Muscle layer of colon (tissue), 2 donors: ENCODE results near the gene LDB1.
A peak's percentile ranks its signal among the peaks of the same experiment; 100 is the strongest.

ENCODE experiments used
- H3K27ac ChIP-seq: one replicate; pipeline ENCODE4 v1.7.0; 2013; ENCODE audit warnings: low read depth, mild to moderate bottlenecking, low read length, moderate library complexity
- H3K27me3 ChIP-seq, 2 donors: one replicate each; pipeline ENCODE4 v1.7.0; 2013; ENCODE audit warnings: low read length in 2 of 2, mild to moderate bottlenecking in 2 of 2; ENCODE audit not compliant: insufficient read depth in 2 of 2, control insufficient read depth in 1 of 2
- H3K36me3 ChIP-seq: one replicate; pipeline ENCODE4 v1.7.0; 2013; ENCODE audit warnings: mild to moderate bottlenecking, low read length; ENCODE audit not compliant: insufficient read depth
- H3K4me1 ChIP-seq: one replicate; pipeline ENCODE4 v1.7.0; 2013; ENCODE audit warnings: mild to moderate bottlenecking, low read length; ENCODE audit not compliant: insufficient read depth
- H3K4me3 ChIP-seq, 2 donors: one replicate each; pipeline ENCODE4 v1.7.0; 2013; ENCODE audit warnings: low read length in 2 of 2, low read depth in 1 of 2, mild to moderate bottlenecking in 1 of 2, moderate library complexity in 1 of 2
- H3K9ac ChIP-seq: one replicate; pipeline ENCODE4 v1.7.0; 2013; ENCODE audit warnings: low read length
- H3K9me3 ChIP-seq: one replicate; pipeline ENCODE4 v1.7.0; 2013; ENCODE audit warnings: mild to moderate bottlenecking, low read length
- donor health status: abdominal sarcoma.
- donor health status: Adenocarcinoma of cecum.

The LDB1 gene

DNA sequence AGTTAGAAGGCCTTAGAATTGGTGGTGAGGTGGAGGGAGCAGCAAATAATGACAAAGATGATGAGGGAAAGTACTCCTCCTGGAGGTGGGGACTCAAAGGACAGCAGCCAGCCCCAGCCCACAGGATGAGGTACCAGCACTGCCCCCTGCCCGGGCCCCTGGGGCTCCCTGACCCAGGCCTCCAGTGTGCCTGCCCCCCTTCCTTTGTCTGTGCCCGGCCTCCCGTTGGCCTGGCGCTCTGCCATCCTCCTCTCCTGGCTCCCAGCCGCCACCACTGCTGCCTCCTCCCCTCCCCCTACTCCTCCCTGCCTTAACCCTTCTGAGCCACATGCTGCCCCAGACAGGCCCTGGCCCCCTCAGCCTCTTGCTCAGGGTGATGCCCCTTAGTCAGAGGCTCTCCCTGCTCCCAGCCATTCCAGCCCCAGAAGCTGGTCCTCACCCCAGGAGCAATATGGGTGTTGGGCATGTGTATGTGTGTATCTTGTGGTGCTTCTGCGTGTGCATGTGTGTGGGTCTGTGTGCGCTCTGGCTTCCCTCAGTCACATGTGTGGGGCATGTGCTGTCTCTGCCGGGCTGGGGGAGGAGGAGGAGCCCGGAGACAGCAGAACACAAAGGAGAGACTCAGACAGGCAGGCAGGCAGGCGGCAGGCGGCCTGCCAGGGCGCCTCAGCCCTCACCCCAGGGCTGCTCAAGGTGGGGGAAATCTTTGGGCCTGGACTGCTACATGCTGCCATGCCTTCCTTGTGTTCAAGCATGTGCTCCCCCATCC is 2.6 kb downstream of the LDB1 start:
- Histone ChIP-seq H3K27me3 (no peaks in the 10 kb centered on the region), H3K4me3 (peak overlapping the region; percentile 34 to 89), H3K36me3 (no peaks in the 10 kb centered on the region), H3K9ac (peak overlapping the region; percentile 63), H3K4me1 (peaks cover 70% of the 10 kb centered on the region), H3K9me3 (no peaks in the 10 kb centered on the region), H3K27ac (peak overlapping the region; percentile 99)

DNA sequence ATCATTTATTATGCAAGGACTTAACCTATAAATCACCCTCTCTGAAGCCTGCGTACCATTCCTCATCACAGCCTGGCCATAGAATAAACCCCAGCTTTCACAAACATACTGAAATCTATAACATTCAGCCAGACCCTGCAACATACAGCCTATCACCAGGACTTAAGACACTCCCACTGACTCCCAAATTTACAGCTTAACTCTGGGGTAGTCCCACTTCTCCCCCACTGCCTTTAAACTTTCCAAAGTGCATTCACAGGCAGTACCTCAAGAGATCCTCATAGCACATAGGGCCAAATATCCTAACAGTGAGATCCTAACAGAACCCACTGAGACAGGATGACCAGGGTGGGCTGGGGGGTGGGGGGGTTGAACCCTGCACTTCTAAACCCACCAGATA is 3.5 kb downstream of the LDB1 start:
- H3K27me3 ChIP-seq: no peaks in the 10 kb centered on the region
- no peaks in the 10 kb centered on the region for H3K36me3 ChIP-seq
- H3K9ac ChIP-seq: peak overlapping the region; percentile 63
- peak overlapping the region in 1 of 2 donors; percentile 89 for H3K4me3 ChIP-seq
- H3K9me3 ChIP-seq: no peaks in the 10 kb centered on the region
- peak overlapping the region; percentile 99 for H3K27ac ChIP-seq
- H3K4me1 ChIP-seq: peaks cover 62% of the 10 kb centered on the region

DNA sequence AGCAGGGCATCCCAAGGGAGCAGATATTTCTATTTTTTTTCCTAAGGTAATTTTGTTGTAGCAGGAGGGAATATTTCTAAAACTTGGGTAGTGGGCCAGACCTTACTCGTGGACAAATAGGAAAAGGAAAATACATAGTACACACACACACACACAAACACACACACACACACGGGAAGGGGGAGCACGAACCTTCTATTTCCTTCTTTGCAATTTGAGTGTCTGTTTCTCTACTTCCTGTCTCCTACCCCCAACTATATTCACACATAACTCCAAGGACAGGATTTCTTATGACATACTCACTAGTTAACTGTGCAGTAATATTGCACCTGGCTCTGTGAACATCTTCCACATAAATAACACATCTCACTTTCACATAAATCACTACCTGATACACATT is 4.4 kb downstream of the LDB1 start:
- Histone ChIP-seq H3K9me3 (no peaks in the 10 kb centered on the region), H3K27me3 (no peaks in the 10 kb centered on the region), H3K4me3 (peak overlapping the region in 1 of 2 donors; percentile 89), H3K9ac (peak overlapping the region; percentile 70), H3K4me1 (peaks cover 57% of the 10 kb centered on the region), H3K36me3 (peaks cover 8% of the 10 kb centered on the region), H3K27ac (peak overlapping the region; percentile 87)

DNA sequence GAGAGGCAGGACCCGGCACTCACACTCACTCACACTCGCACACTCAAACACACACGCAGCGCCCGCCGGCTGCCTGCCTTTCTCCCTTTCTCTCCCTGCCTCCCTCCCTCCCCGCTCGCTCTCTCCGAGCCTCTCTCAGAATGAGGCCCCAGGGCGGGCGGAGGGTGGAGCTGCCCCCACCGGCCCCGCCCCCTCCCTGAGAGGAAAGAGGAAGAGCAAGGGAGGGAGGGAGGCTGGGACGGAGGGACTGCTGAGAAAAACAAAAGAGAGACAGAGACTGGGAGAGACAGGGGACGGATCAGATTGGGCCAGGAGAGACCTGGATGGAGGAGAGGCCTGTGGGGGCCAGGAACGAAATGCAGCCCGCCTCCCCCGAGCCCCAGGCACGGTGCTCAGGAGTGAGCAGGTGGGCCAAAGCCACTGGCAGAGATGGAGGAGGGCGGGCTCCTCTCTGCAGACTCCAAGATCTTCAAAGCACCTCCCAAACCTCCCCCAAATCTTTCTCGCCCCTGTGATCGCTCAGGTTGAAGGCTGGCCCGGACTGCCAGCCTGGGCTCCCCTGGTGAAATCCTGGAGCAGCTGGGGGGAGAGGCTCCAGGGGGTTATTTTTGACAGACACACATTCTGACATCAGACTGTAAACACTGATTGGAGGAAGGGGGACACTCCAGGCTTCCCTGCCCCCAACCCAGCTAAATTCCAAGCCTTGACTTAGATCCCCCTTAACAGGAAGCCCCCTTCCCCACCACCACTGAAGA is 5.1 kb downstream of the LDB1 start:
- H3K27ac ChIP-seq: peak overlapping the region; percentile 87
- H3K27me3 ChIP-seq: no peaks in the 10 kb centered on the region
- H3K9me3 ChIP-seq: no peaks in the 10 kb centered on the region
- peaks cover 15% of the 10 kb centered on the region for H3K36me3 ChIP-seq
- peak overlapping the region in 1 of 2 donors; percentile 89 for H3K4me3 ChIP-seq
- H3K4me1 ChIP-seq: peaks cover 57% of the 10 kb centered on the region
- H3K9ac ChIP-seq: peak overlapping the region; percentile 70

DNA sequence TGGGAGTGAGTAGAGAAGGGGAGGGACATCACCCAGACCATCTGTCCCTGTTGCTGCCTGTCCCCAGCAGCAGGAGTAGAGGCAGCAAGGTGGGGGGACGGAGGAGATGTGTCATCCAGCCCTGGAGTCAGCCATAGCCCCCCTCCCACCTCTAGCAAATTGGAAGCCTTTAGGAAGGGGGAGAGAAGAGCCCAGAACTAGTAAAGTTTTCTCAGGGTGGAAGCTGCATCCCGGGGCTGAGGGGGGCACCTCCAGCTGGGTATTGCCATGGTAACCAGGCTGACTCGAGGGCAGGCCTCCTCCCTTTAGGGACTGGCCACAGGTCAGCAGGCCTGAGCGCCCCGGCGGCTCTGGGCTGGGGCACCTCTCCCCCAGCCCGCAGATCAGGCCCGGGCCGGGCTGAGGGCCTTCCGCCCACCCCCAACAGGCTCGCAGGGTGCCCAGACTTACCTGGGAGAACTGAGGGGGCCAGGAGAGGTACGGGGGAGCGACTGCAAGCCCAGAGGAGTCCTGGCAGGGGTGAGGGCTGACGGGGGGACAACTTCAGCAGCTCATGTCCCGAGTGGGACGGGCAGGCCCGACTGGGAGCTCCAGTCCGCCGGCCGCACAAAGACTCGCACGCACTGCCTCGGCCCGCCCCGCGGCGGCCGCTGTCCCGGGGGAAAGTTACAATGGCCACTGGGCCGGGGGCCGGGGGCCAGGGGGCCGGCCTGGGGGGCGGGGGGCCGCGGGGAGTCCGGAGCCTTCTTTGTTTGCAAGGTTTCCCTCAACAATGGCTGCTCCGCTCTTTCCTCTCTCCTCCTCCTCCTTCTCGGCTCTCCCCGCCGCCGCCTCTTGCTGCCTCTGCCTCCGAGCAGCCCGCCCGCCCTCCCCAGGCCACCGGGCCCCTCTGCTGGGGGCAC is 6.0 kb downstream of the LDB1 start:
- H3K9ac ChIP-seq: peak overlapping the region; percentile 34
- peaks cover 23% of the 10 kb centered on the region for H3K36me3 ChIP-seq
- H3K4me3 ChIP-seq: peak overlapping the region; percentile 61 to 65
- H3K4me1 ChIP-seq: peaks cover 56% of the 10 kb centered on the region
- peak overlapping the region; percentile 63 for H3K27ac ChIP-seq
- no peaks in the 10 kb centered on the region for H3K9me3 ChIP-seq
- H3K27me3 ChIP-seq: no peaks in the 10 kb centered on the region

DNA sequence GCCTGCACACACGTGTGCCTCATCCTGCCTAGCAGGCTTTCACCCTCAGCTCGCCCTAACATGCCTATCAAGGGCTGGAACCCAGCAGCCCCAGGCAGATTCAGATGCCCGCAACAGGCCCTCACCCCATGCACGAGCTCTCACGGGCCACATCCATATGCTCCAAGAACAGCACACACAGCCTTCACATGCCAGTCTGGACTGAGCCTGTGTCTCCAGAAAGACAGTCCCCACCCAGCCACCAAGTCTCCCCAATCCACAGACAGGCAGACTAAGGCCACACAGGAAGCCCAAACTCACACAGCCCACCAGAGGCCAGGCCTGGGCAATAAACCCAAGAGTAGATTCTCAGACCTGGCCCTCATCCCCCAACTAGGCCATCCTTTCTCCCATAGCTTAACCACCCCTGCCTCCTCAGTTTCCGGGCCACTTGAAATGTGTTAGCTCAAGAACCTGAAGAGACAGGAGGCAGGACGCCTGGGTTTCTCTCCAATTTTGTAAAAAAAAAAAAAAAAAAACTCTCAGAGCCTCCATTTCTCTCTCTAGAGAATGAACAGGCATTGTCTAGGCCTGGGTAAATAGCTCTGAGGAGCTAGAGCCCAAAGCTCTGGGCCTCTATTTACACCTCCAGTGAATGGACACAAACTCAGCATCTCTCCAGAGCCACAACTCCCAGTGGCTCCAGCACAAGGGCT is 6.8 kb downstream of the LDB1 start:
- Histone ChIP-seq H3K9me3 (no peaks in the 10 kb centered on the region), H3K4me1 (peaks cover 48% of the 10 kb centered on the region), H3K36me3 (peaks cover 31% of the 10 kb centered on the region), H3K27ac (peak overlapping the region; percentile 32), H3K27me3 (no peaks in the 10 kb centered on the region), H3K4me3 (peak overlapping the region; percentile 61 to 65), H3K9ac (peak overlapping the region; percentile 34)

DNA sequence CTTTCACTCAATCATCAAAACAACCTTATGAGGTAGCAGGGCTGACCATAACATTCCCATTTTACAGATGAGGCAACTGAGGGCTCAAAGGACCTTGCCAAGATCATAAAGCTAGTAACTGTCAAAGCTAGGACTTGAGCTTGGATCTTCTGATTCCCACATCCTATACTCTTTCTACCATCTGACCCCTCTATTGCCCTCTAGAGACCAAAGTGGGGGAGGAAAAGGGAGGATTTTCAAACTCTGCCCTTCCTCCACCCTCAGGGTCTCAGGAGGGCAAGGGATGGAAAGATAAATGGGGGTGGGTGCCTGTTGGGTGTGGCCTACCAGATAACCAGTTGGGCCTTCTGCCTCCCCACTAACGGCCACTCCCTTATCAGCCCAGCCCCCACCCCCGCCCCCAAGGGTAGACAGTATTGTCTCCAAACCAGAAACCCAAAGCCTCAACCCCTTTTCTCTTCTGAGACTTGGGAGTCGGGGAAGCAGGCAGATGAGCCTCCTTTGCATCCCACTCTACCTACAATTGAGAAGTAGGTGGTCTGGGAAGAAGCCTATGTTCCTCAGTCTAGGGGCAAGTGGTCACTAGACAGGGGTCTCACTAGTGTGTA is 7.9 kb downstream of the LDB1 start:
- H3K9ac ChIP-seq: no peak overlapping the region
- H3K4me3 ChIP-seq: peak overlapping the region in 1 of 2 donors; percentile 65
- H3K27ac ChIP-seq: no peak overlapping the region
- peaks cover 38% of the 10 kb centered on the region for H3K4me1 ChIP-seq
- no peaks in the 10 kb centered on the region for H3K9me3 ChIP-seq
- H3K36me3 ChIP-seq: peaks cover 40% of the 10 kb centered on the region
- H3K27me3 ChIP-seq: no peaks in the 10 kb centered on the region

DNA sequence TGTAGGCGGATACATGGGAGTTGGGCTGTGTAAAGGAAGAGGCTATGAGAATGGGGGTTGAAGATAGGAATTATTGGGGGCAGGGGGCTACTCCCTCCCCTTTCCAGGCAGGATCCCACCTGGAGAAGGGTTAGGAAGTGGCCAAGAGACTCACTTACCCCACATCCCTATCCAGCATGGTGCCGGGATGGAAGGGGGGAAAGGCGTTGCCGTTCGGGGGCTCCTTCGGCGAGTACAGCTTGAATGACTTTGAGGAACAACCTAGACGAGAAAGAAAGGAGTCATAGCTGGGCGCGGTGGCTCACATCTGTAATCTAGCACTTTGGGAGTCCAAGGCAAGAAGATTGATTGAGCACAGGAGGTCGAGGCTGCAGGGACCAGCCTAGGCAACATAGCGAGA is 8.9 kb downstream of the LDB1 start:
- Histone ChIP-seq H3K27me3 (no peaks in the 10 kb centered on the region), H3K36me3 (peaks cover 40% of the 10 kb centered on the region), H3K4me3 (no peak overlapping the region), H3K9ac (no peak overlapping the region), H3K27ac (no peak overlapping the region), H3K9me3 (no peaks in the 10 kb centered on the region), H3K4me1 (peaks cover 27% of the 10 kb centered on the region)

DNA sequence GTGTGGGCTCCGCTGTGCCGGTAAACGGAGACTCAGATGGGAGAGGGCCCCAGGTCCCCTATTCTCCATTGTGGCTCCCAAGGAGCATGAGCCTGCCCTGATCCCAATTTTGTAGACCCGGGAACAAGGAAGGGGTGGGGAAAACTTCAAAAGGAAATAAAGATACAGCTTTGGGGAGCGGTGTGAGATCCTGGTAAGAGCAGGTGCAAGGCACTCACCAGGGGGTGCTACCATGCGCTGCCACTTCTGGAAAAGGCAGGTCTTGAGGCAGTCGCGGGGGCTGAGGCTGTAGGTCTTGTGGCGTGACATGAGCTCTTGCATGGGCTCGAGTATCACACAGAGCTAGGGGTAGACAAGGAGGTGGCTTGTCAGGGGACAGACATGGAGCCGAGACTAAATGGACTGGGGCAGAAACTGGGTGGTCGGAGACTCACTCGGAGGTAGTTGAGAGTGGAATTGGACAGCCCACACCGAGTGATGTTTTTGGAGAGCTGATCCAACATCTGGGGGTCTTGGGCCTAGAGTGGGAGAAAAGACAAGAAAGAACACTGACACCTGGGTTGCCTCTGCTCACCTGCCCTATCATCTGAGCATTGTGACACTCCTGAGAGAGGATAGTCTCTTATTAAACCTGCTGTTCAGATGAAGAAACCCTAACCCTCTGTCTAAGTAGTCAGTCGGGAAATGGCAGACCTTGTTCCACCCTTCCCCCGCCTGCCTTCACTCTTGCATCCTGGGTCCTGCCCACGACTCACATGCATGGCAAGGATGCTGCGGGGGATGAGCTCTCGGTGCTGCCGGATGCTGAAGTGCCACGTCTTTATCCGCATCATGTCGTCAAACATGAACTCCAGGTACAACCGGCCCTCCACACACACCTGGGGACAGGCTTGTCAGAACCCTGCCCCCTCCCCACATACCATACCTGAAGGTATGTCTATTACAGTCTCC is 10.7 kb downstream of the LDB1 start:
- Histone ChIP-seq H3K27ac (no peak overlapping the region), H3K36me3 (peaks cover 40% of the 10 kb centered on the region)

DNA sequence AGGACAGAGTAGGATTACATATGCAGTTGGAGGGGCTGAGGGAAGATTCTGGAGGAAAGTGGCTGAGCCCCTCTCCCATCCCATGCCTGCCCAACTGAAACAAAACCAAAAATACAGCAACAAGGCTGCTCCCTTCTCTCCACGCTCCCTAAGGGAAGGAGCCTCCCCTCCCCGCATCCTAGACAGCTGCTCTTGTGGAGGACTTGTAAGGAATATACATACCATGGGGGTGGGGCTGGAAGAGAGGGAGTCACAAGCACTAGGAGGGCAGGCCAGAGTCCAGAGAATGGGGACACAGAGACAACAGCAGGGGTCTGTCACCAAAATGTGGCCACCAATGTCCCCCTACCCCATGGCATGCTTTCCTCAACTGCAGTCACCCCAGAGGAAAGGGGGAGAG is 13.2 kb downstream of the LDB1 start:
- Histone ChIP-seq H3K27me3 (no peaks in the 10 kb centered on the region), H3K36me3 (peaks cover 40% of the 10 kb centered on the region), H3K4me3 (no peak overlapping the region), H3K9ac (no peak overlapping the region), H3K4me1 (no peaks in the 10 kb centered on the region), H3K27ac (no peak overlapping the region), H3K9me3 (no peaks in the 10 kb centered on the region)

More for the DNA sequence above, 10.7 kb downstream of the LDB1 start:
- no peaks in the 10 kb centered on the region for H3K27me3 ChIP-seq
- no peak overlapping the region for H3K9ac ChIP-seq
- H3K9me3 ChIP-seq: no peaks in the 10 kb centered on the region
- no peak overlapping the region for H3K4me3 ChIP-seq
- peaks cover 16% of the 10 kb centered on the region for H3K4me1 ChIP-seq
